K562 treated with DMSO at 1 percent for 12 hours (cell line): ENCODE measurements around the gene KEAP1. TPM values are rescaled to one million over a fixed set of nuclear protein-coding genes. Genes with fewer than 3 reads are reported as not detected.

ENCODE experiments used
- total RNA-seq: library from RNA; unstranded; fragments of 300-600 nt; gene quantifications from 2 replicates; pipeline ENCODE4 v1.2.3, GENCODE V29; 2022; ENCODE audit not compliant: insufficient read depth

Gene KEAP1
- total RNA-seq: 55.0 and 67.1 TPM in 2 replicates

GRCh38 chr19:10503002-10503789 lies at the start of gene KEAP1:
Gene KEAP1 (minus strand): TSS chr19:10503356. CDS start chr19:10500033, 3,323 bp downstream.

GRCh38 chr19:10543420-10544241 lies 40.5 kb upstream of the KEAP1 start, which contains the start of gene ATG4D:
Gene ATG4D (plus strand): TSS chr19:10543904. CDS start chr19:10544091, 187 bp downstream.

GRCh38 chr19:10517361-10517759 lies 14.2 kb upstream of the KEAP1 start, which contains the start of gene S1PR5:
Gene S1PR5 (minus strand): TSS chr19:10517447. CDS start chr19:10515011, 2,436 bp downstream.

Other genes starting within 250 kb of the KEAP1 start
- gene ICAM1, start 232.2 kb downstream of the KEAP1 start, total RNA-seq: 50.8 and 121 TPM in 2 replicates
- gene ICAM4, start 216.4 kb downstream of the KEAP1 start, total RNA-seq: 78.4 and 98.9 TPM in 2 replicates
- gene ICAM5, start 213.4 kb downstream of the KEAP1 start, total RNA-seq: 16.8 and 26.7 TPM in 2 replicates
- gene ZGLP1, start 193.5 kb downstream of the KEAP1 start, total RNA-seq: 6.0 and 8.0 TPM in 2 replicates
- 27.1 and 43.9 TPM in 2 replicates for gene FDX2, start 187.3 kb downstream of the KEAP1 start, total RNA-seq
- gene RAVER1, start 169.8 kb downstream of the KEAP1 start, total RNA-seq: 32.1 and 76.4 TPM in 2 replicates
- 7.0 and 10.9 TPM in 2 replicates for gene ICAM3, start 163.7 kb downstream of the KEAP1 start, total RNA-seq
- 115 and 173 TPM in 2 replicates for gene TYK2, start 122.8 kb downstream of the KEAP1 start, total RNA-seq
- 197 and 242 TPM in 2 replicates for gene CDC37, start 99.8 kb downstream of the KEAP1 start, total RNA-seq
- gene PDE4A, start 82.8 kb downstream of the KEAP1 start, total RNA-seq: 7.6 and 19.3 TPM in 2 replicates
- gene S1PR5, start 14.1 kb upstream of the KEAP1 start, total RNA-seq: not detected in 2 replicates
- gene ATG4D, start 40.5 kb upstream of the KEAP1 start, total RNA-seq: 56.4 and 82.6 TPM in 2 replicates
- 26.6 and 38.1 TPM in 2 replicates for gene KRI1, start 62.7 kb upstream of the KEAP1 start, total RNA-seq
- 35.4 and 42.7 TPM in 2 replicates for gene CDKN2D, start 65.6 kb upstream of the KEAP1 start, total RNA-seq
- gene AP1M2, start 84.0 kb upstream of the KEAP1 start, total RNA-seq: not detected in 2 replicates
- 25.9 and 39.9 TPM in 2 replicates for gene SLC44A2, start 122.2 kb upstream of the KEAP1 start, total RNA-seq
- gene ILF3, start 151.0 kb upstream of the KEAP1 start, total RNA-seq: 107 and 235 TPM in 2 replicates
- 11.5 and 18.7 TPM in 2 replicates for gene QTRT1, start 198.1 kb upstream of the KEAP1 start, total RNA-seq
- 138 and 240 TPM in 2 replicates for gene DNM2, start 214.7 kb upstream of the KEAP1 start, total RNA-seq